ENCODE measurements around the gene RASGEF1C.

DNA sequence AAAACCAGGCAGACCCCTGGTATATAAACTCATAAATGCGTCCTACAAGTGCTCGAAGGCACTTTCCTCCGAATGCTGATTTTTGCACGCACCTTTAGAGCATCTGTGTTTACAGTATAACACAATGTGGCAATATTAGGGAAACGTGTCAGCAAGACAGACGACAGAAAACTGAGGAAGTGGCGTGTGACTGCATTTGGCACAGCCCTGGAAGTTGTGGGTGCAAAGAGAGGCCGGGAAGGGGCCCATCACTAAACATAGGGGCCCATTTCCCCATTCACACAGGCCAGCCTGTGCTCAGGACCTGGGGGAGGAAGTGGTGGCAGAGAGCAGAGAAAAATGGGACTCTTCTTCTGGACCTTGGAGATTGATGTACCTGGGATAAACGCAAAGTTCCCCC, 48.2 kb downstream of the RASGEF1C start:
- TF ChIP-seq, protein P1, sequence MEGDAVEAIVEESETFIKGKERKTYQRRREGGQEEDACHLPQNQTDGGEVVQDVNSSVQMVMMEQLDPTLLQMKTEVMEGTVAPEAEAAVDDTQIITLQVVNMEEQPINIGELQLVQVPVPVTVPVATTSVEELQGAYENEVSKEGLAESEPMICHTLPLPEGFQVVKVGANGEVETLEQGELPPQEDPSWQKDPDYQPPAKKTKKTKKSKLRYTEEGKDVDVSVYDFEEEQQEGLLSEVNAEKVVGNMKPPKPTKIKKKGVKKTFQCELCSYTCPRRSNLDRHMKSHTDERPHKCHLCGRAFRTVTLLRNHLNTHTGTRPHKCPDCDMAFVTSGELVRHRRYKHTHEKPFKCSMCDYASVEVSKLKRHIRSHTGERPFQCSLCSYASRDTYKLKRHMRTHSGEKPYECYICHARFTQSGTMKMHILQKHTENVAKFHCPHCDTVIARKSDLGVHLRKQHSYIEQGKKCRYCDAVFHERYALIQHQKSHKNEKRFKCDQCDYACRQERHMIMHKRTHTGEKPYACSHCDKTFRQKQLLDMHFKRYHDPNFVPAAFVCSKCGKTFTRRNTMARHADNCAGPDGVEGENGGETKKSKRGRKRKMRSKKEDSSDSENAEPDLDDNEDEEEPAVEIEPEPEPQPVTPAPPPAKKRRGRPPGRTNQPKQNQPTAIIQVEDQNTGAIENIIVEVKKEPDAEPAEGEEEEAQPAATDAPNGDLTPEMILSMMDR (IDR thresholded peaks at IDR 0.05 in 2 of 3, conservative IDR thresholded peaks at IDR 0.05 in 1 of 3; ENCODE audit: control insufficient read depth in 2 of 3, extremely low read depth in 1 of 3, insufficient read depth in 1 of 3, low read depth in 3 of 3, low read length in 3 of 3): no peak
- TF ChIP-seq, protein P2, sequence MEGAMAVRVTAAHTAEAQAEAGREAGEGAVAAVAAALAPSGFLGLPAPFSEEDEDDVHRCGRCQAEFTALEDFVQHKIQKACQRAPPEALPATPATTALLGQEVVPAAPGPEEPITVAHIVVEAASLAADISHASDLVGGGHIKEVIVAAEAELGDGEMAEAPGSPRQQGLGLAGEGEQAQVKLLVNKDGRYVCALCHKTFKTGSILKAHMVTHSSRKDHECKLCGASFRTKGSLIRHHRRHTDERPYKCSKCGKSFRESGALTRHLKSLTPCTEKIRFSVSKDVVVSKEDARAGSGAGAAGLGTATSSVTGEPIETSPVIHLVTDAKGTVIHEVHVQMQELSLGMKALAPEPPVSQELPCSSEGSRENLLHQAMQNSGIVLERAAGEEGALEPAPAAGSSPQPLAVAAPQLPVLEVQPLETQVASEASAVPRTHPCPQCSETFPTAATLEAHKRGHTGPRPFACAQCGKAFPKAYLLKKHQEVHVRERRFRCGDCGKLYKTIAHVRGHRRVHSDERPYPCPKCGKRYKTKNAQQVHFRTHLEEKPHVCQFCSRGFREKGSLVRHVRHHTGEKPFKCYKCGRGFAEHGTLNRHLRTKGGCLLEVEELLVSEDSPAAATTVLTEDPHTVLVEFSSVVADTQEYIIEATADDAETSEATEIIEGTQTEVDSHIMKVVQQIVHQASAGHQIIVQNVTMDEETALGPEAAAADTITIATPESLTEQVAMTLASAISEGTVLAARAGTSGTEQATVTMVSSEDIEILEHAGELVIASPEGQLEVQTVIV (IDR thresholded peaks at IDR 0.05; ENCODE audit: borderline replicate concordance, partially characterized antibody): no peak

Measured in GM12878 (cell line).